GM21528 (cell line): ENCODE data around the gene LRP5.

Experiments
- ATAC-seq: cut with Tn5 transposase; IDR thresholded peaks from one replicate; pipeline ENCODE4 v1.9.1; 2021; ENCODE audit warnings: mild to moderate bottlenecking, moderate library complexity; ENCODE audit not compliant: unreplicated experiment, low FRiP score

LRP5 gene

DNA sequence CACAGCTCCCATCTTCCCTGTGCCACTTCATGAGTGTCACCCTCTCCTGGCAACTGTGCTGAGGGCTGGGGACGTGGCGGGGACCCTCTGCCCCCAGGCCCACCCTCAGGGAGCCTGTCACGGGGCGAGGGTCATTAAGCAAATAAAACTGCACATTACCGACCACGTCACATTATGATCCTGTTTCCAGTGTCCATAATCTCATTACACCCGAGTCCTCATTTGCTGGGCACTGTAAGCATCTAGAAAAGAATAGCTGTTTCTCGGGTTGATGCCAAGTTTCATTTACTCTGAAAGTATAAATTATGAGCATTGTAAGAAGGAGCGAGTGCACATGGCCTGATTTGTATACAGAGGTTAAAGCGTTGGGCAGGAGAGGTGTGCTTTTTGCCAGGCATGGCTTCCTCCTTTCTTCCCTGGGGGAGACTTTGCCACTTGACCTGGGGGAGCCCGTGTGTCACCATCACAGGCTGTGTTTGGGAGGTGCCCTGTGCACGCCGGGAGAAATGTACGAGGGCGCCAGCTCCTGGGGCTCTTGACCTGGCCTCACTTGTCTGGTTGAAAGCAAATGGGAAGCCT, 50.5 kb downstream of the LRP5 start:
- ATAC-seq = no peak

DNA sequence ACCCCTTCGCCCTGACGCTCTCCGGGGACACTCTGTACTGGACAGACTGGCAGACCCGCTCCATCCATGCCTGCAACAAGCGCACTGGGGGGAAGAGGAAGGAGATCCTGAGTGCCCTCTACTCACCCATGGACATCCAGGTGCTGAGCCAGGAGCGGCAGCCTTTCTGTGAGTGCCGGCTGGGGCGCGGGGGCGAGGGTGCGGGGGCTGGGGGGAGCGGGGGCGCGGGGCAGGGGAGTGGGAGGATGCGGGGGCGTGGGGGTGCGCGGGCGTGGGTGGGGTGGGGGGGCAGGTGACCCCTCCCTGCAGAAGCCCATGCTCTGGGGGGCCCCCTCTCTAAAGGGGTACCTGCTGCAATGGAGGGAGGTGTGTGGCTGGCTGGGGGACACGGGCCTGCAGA, 51.4 kb downstream of the LRP5 start:
- ATAC-seq = no peak

GRCh38 chr11:68364581-68364980, 52.2 kb downstream of the LRP5 start:
- no peak for ATAC-seq

- no peak for ATAC-seq
These were observed 53.6 kb downstream of the LRP5 start for GRCh38 chr11:68365943-68366435.

GRCh38 chr11:68367252-68367651, 54.9 kb downstream of the LRP5 start:
- no peak for ATAC-seq

- ATAC-seq = no peak
These were observed 57.4 kb downstream of the LRP5 start for GRCh38 chr11:68369756-68370155.

GRCh38 chr11:68370211-68371111, 58.1 kb downstream of the LRP5 start:
- peak; percentile 69 for ATAC-seq

DNA sequence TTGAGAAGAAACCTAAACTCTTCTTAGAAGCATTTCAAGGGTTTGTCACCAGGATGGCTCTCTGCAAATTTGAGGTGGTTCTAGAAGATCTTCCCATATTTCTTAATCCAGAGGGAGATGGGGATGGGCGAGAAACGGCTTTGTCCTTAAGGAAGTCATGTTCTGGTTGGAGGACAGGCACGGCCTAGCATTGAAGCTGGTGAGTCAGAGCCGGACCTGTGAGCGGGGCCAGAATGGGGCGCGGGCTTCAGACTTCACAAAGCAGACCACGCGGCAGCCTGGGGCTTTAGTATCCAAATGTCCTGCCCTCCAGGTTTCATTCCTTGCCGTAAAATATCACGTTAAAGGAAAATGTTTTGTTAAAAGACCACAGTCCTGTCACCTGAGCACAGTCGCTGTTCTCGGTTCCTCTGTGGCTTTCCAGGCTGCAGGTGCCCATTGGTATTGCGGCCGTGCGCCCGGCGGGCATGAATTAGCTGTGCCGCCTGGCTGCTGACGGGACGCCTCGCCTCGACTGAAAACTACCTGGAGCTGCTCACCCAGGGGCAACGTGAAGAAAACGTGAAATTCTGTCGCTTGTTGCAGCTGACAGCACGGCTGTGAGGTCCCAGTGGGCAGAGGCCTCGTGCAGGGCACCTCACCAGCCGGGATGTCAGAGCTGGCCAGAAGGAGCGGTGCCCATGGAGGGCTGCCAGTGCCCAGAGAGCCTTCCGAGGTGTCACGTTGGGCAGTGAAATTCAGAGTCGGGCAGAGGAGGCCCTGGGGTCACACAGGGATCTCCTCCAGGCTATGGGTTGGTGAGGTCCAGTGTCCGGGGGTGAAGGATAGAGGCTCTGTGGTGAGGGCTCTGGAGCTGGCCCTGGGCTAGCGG, 59.0 kb downstream of the LRP5 start:
- ATAC-seq = peak; percentile 25

- ATAC-seq = no peak
These were observed 59.7 kb downstream of the LRP5 start for GRCh38 chr11:68372114-68372513.

DNA sequence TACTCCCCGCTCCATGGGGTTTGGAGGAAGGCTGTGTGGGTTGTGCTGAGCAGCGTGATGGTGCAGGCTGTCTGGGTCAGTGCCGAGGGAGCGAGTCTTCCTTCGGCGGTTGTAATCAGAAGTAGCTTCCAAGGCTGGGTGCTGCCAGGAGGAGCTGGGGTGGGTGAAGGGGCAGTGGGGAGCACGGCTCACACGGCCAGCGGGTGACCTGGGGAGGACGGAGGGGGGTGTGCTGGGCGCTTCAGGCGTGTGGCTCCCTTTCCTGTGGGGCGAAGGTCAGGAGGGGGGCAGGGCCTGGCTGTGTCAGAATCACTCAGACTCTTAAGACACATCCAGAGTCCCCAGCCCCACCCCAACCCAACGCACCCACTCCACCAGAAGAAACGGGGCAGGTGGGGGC, 60.2 kb downstream of the LRP5 start:
- no peak for ATAC-seq

DNA sequence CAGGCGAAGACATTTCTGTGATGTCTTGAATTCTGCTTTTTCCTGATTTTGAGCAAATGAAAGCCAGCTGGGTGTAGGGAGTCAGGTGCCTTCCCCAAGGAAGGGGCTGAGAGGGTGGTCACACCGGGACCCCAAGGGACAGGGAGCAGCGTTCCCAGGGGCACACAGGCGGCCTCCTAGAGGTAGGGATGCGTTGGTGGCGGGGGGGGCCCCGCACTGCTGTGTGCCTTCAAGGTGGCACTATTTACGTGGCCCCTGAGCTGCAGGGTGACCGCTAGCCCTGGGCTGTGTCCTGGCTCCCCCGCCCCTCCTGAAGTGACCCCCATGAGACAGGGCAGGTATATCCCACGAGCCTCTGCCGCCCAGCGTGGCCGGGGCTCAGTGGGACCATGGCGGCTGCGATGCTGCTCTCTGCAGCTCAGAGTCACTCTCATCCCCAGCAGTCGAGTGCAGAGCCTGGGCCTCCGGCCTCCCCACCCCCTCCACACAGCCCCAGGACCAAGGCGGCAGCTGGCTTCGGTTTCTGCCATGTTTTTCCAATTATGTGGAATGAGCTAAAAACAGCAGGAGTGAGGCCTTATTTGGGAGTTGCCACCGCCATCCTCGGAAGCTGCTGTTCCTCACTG, 60.9 kb downstream of the LRP5 start:
- ATAC-seq = no peak

GRCh38 chr11:68373815-68374501, 61.6 kb downstream of the LRP5 start:
- no peak for ATAC-seq

GRCh38 chr11:68374531-68374930, 62.1 kb downstream of the LRP5 start:
- ATAC-seq = no peak

- no peak for ATAC-seq
These were observed 62.9 kb downstream of the LRP5 start for GRCh38 chr11:68375337-68375736.

DNA sequence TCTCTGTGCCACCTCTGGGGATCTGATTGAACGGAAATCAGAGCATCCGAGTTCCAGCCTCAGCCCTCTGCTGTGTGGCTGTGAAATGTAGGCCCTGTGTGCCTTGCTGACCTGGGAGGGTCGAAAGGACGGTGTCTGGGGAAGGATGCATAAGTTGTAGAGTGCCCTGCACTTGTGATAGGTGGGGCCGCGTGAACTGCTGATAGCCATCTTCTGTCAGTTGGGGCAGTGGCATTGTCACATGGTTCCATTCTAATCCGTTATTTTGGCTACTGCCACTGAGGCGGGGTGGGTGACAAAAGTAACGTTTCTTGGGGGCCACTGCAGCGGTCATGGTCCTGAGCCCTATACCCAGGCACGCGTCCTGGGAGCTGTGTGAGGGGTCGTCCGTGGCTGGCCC, 63.4 kb downstream of the LRP5 start:
- no peak for ATAC-seq

DNA sequence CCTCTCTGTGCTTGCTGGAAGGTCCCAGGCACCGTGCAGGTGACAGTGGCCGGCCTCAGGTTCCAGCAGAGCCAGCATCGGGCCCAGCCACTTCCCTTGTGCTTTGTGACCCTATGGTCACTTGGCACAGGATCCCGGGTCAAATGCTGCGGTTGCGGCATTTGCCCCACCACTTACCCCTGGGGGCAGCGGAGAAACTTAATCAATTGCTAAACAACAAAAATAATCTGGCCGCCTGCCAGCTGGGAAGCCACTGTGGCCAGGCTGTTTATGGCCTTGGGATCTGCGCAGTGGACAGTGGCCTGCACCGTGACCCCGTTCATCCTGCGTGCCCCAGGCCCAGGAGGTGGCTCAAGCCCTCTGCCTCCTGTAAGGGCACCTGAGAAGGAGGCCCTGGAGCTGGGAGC, 65.0 kb downstream of the LRP5 start:
- no peak for ATAC-seq

DNA sequence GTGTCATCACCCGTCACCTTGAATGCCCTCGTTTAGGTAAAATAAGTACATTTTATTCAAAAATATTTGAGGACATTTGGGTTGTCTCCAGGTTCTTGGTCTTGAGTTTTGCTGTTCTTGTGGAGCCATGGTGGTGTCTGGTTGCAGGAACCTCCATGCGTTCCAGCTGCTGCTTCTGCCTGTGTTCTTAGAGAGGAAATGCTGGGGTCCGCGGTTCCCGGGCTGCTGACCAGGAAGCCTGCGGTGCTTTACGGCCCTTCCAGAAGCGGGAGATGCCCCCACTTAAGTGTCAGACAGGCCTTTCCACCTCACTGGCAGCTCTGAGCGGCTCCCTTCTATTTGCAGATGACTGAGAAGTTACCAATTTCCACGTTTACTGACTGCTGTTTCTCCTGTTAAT, 66.8 kb downstream of the LRP5 start:
- ATAC-seq = no peak

- no peak for ATAC-seq
These were observed 68.6 kb downstream of the LRP5 start for GRCh38 chr11:68380786-68381622.

DNA sequence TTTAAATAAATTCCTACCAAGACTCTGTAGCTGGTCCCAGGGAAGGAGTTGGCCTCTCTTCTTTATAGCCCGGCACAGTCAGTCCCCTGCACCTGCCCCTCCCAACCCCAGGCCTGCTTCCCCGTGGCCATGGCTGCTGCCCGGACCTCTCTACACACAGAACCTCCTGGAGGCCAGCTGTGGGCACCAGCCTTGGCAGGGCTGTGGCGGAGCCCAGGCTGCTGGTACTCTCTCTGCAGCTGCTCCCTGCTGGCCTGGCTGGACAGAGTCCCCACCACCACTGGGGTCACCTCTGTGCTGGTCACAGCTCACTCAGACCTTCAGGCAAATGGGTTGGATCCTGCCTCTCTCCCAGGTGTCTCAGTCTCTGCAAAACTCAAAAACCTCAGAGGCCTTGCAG, 69.3 kb downstream of the LRP5 start:
- ATAC-seq = no peak
